C4-2B (cell line): Measurements from ENCODE around the gene MMS19.
"Not testable (repeated sequence)": the region's sequence is repeated elsewhere in the genome, so short reads cannot be mapped to it uniquely, and the experiment has no call there.

ENCODE experiments used
- ZFX ChIP-seq: fragments of 450-650 bp; IDR thresholded peaks from 2 replicates; pipeline ENCODE4 v1.6.1; 2017
- TF ChIP-seq, protein P1 (sequence below): fragments of 450-650 bp; conservative IDR thresholded peaks from 2 replicates; pipeline ENCODE4 v1.5.1; 2017; ENCODE audit warnings: mild to moderate bottlenecking

DNA sequence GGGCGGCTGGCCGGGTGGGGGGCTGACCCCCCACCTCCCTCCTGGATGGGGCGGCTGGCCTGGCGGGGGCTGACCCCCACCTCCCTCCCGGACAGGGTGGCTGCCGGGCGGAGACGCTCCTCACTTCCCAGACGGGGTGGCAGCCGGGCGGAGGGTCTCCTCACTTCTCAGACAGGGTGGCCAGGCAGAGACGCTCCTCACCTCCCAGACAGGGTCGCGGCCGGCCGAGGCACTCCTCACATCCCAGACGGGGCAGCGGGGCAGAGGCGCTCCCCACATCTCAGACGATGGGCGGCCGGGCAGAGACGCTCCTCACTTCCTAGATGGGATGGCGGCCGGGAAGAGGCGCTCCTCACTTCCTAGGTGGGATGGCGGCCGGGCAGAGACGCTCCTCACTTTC is 30.7 kb upstream of the MMS19 start:
- TF ChIP-seq, protein P1, sequence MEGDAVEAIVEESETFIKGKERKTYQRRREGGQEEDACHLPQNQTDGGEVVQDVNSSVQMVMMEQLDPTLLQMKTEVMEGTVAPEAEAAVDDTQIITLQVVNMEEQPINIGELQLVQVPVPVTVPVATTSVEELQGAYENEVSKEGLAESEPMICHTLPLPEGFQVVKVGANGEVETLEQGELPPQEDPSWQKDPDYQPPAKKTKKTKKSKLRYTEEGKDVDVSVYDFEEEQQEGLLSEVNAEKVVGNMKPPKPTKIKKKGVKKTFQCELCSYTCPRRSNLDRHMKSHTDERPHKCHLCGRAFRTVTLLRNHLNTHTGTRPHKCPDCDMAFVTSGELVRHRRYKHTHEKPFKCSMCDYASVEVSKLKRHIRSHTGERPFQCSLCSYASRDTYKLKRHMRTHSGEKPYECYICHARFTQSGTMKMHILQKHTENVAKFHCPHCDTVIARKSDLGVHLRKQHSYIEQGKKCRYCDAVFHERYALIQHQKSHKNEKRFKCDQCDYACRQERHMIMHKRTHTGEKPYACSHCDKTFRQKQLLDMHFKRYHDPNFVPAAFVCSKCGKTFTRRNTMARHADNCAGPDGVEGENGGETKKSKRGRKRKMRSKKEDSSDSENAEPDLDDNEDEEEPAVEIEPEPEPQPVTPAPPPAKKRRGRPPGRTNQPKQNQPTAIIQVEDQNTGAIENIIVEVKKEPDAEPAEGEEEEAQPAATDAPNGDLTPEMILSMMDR: not testable (repeated sequence)
- not testable (repeated sequence) for TF ChIP-seq ZFX
